Breast epithelium (tissue), 3 donors: Measurements from ENCODE around the gene ZNF655.

Source experiments
- POLR2A ChIP-seq: fragments of 450-650 bp; IDR thresholded peaks from one replicate; pipeline ENCODE4 v1.6.1; 2016; ENCODE audit warnings: antibody characterized with exemption, mild to moderate bottlenecking, moderate library complexity
- TF ChIP-seq, protein P1 (sequence below), 3 donors: fragments of 450-650 bp; IDR thresholded peaks; one replicate each; pipeline ENCODE4 v1.5.1; 2016 to 2017; ENCODE audit warnings: antibody characterized with exemption in 3 of 3, mild to moderate bottlenecking in 3 of 3, moderate library complexity in 3 of 3

DNA sequence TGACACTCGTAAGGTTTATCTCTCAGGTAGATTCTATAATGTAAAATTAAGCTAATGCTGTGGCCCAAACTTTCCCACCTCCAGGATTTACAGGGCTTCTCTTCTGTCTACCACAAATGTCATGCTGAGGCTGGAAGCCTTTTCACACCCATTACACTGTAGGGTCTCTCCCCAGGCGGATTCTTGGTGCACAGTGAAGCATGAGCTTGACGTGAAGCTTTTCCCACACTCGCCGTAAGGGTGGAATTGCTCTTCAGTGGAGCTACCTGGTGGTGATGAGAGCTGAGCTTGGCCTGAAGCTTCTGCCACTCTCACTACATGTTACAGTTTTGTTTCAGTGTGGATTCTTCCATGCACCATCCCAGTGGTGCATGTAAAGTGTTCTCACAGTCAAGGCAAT is 17.9 kb upstream of the ZNF655 start:
- TF ChIP-seq, protein P1, sequence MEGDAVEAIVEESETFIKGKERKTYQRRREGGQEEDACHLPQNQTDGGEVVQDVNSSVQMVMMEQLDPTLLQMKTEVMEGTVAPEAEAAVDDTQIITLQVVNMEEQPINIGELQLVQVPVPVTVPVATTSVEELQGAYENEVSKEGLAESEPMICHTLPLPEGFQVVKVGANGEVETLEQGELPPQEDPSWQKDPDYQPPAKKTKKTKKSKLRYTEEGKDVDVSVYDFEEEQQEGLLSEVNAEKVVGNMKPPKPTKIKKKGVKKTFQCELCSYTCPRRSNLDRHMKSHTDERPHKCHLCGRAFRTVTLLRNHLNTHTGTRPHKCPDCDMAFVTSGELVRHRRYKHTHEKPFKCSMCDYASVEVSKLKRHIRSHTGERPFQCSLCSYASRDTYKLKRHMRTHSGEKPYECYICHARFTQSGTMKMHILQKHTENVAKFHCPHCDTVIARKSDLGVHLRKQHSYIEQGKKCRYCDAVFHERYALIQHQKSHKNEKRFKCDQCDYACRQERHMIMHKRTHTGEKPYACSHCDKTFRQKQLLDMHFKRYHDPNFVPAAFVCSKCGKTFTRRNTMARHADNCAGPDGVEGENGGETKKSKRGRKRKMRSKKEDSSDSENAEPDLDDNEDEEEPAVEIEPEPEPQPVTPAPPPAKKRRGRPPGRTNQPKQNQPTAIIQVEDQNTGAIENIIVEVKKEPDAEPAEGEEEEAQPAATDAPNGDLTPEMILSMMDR (IDR thresholded peaks at IDR 0.05) = no peak
- TF ChIP-seq POLR2A = no peak
